ENCODE results near the gene SCGN.
A peak's percentile ranks its signal among the peaks of the same experiment; 100 is the strongest.

SCGN gene

DNA sequence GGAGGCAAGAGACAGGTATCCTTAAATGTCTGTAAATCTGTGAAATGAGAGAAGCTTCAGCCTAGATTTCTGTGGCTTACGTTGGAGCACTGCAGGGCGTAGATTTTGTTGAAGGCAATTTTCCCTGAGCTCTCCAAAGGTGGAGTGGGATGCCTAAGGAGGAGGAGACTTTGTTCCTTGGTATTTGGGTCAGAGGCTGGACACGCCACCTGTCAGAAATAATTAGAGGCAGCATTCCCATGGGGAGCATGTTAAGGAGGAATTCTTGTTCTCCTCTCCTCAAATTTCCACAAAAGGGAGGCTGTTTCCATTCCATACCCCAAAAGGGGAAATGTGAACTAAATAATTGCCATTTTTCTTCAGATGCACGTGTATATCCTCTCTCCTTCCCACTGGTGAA is 11.1 kb upstream of the SCGN start:
- DNase-seq: no peak

DNA sequence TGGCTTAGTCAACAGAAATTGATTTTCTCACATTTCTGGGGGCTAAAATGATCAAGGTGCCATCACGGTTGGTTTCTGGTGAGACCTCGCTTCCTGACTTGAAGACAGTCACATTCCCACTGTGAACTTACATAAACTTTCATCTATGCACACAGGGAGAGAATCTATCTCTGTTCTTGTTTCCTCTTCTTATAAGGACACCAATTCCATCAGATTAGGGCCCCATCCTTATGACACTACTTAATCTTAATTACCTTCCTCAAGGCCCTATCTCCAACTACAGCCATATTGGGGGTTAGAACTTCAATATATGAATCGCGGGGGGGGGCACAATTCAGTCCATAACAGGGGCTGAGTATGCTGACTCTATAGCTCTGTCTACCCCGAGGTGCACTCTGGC is 10.6 kb upstream of the SCGN start:
- DNase-seq: no peak

DNA sequence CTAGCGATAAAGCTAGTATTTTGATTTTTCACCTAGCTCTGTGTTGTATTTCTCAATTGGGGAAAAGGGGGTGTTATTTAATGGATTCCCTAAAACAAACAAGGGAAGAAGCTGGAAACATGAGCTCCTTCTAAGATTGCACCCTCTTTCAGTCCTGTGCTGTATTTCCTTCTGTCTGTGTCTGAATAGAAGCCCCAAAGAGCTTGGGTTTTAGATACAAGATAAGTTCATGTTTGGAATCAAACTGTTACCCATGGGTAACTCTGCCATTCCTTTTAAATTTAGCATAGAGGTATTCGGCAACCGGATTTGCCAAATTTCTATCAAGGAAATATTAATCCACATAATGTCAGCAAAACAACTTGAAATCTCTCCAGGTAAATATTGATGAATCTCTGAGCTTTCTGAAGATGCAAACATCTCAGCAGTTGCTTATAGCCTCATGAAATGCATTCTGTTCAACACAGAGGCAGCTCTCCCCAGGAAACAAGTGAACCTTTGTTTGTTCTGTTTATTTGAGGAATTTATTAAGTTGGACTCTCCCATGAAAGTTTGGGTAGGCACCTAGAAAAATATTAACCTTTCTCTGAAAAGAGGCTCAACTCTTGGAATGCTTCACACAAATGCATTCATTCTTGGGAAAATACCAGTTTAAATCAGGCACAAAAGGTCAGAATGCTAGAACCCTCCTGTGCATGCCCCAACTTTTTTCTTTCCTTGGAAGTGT is 9.9 kb upstream of the SCGN start:
- no peak for DNase-seq

DNA sequence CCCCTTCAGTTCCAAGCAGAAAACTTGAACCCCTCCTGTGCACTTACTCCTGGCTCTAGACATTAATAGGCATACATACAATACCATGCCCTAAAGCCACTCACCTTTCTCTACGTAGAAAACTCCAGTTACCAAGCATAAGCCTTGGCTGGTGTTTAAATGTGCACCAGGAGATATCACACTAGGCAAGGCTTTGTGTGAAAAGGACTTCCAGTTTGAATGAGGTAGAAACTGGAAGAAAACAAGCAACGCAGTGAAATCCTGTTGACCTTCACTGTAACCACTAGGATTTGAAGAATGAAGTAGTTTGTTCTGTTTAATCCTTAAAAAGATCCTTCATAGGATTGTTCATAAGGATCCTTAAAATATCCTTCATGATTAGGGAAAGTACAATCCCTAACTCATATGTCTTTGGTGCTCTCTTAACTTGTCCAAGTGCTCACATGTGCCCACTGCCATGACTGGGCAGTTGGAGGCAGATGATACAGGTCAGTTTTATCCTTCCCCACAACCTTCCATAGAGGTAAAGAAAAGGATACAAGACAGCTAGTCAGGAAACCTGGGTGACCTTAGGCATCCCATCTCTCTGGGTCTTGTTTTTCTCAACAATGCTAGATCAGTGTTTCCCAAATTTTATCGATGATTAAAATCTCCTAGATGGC is 9.2 kb upstream of the SCGN start:
- no peak for DNase-seq

DNA sequence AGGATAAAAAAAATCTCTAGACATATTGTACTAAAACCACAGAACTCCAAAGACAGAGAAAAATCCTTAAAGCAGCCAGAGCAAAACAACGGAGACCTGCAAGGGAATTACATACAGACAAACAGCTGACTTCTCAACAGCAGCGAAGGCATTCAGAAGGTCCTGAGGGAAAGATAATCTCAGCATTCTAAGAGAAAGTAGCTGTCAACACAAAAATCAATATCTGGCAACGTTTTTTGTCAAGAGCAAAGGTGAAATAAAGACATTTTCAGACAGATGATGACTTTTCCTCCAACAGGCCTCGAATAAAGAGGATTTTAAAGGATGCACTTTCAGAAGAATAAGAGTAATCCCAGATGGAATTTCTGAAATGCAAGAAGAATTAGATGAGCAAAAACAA is 6.1 kb upstream of the SCGN start:
- no peak for DNase-seq

DNA sequence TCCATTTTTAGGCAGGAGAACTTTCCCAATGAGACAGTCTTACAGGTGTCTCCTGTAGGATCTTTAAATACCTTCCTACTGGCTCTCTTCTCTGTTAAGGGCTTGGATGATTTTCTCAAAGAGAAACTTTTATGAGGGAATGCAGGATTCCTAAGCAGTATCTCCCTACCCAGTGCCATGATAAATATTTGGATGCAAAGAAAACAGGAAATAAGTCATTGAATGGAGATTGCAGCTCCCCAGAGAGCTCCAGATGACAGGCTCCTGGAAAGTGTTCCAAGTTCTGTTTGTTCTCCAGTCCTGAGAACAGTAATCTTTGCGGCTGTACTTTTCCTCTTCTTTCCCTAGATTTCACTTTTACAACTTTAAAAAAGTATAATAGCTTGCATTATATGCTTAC is 2.4 kb upstream of the SCGN start:
- no peak for DNase-seq

DNA sequence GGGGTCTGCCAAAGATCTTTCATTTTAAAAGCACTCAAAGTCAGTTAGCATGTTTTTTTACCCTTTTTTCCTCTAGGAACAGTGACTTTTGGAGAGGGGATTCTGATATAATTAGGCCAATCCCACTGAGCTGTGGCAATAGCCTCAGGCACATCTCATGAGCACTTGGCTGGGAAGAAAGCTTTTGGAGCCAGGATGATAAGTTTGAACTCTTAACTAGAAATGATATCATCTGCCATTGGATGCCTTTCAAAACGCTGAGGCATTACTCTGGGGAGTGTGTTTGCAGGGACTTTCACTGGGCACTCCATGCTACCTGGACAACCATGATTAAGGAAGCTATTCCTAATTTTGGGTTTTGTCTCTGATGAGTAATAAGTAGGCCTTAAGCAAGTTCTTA is 3.7 kb downstream of the SCGN start:
- DNase-seq: no peak

DNA sequence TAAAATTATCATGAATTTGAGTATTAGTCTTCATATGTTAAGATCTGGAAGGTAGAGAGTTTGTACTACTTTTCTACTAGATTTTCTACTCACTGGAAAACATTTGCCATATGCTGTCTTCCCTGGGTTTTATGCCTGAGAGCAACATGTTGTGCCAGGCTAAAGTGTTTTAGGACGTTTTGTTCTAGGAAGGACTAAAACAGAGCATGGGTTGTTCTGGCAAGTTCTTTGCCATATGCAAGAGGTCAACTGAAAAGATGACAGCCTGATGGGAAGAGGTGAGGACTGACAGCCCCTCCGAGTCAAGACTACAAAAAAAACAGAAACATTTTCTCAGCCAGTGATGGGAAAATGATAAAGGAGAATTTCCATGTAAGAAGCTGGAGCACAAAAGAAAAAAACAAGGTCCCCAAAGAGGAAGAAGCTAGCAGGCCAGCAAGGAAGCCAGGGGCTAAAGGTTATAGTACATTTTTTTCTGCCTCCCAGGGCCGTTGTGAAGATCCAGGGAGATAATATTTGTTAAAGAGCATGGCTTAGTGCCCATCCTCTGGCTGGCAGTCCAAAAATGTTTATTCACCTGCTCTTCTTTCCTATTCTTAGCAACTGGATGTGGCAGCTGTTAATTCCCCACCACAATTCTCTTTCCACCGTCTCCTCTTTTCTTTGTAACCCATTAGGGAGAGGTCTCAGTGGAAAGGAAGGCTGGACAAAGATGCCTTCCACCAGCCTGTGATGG is 7.8 kb downstream of the SCGN start:
- no peak for DNase-seq

DNA sequence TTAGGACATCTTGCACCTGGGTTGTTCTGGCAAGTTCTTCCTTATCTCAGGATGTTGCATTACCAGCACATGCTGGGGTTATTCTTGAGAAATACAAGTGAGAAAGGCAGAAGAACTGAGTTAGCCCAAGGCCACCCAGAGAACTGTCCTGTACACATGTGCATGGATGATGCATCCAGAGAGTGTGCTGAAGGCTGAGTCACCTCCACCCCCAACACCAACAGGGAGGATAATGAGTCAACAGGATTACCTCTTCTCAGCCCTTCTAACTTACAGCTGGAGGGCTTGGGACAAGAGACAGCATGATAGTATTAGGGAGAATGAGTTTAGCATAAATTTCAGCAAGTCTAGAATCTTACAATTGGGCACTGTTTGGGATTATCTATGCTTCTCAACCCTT is 8.5 kb downstream of the SCGN start:
- DNase-seq: peak in 1 of 2 donors; percentile 1

DNA sequence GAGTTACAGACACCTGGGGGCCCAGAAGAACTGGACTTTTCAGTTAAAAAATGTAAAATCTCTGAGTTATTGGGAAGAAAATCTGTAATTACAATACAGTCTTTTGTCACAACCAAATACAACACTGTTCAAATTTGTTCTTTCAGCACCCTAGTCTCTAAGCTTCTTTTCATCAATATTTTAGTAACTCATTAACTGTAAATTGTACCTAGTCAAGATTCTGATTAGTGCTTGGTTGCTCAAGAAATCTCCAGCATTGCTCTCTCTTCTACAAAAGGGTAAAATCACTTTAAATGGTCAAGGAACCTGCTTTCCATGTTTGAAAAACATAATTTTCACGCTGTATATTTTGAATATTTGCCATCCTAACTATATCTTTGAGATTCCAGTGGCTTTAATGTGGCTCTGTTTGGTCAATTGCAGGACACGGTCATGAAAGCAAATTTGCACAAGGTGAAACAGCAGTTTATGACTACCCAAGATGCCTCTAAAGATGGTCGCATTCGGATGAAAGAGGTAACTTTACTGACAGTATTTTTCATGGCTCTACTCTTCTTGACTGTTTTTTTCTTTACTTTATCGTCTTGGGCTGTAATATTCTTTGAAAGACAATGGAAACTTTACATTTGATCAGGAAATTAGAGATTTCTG is 9.2 kb downstream of the SCGN start:
- DNase-seq: no peak

DNA sequence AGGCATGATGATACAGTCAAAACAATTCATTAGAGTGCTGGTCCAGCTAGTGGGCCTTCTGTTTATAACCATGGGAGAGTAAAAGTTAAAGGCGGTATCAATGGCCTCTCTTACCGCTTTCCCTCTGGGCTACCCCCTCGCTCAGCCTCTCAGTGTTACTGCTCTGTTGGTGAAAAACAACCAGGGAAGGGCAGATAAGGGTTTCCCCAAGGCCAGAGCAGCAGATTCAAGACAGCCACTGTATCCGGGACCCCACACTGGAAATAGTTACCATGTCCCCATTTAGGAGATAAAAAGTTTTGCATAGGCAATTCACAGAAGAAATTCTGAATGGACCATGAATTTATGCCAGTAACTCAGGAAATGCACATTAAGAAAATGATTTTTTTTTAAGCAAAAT is 13.4 kb downstream of the SCGN start:
- no peak for DNase-seq

DNA sequence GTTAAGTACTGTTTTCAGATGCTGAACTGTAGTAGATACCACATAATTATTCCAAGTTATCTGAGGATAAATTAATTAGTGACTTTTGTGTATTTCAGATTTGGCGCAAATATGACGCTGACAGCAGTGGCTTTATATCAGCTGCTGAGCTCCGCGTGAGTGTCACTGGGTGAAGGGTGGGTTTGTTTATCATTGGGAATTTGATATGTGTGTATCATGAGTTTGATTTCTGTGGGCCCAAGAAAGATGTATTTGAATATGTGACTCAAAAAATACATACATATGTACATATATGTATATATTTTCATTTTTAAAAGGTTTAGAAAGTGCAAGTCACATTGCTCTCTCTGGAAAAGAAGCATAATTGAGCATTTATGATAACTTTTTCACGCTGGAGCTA is 17.4 kb downstream of the SCGN start:
- DNase-seq: no peak

DNA sequence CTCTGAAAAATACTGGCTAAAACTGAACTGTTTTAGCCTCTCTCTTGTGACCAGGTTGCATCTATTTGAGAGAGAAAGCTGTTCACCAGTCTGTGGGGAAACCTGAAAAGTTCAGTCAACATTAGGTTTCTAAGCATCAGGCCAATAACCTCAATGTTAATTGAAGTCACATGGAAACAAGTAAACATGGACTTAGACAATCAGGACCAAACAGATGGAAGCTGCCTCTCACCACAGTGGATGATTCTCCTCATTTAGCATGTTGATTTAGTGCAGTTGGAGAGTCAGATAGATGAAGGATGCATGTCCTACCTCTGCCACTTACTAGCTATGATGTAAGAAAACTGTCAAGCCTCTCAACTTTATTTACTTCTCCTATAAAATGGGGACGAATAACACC is 18.2 kb downstream of the SCGN start:
- DNase-seq: no peak

DNA sequence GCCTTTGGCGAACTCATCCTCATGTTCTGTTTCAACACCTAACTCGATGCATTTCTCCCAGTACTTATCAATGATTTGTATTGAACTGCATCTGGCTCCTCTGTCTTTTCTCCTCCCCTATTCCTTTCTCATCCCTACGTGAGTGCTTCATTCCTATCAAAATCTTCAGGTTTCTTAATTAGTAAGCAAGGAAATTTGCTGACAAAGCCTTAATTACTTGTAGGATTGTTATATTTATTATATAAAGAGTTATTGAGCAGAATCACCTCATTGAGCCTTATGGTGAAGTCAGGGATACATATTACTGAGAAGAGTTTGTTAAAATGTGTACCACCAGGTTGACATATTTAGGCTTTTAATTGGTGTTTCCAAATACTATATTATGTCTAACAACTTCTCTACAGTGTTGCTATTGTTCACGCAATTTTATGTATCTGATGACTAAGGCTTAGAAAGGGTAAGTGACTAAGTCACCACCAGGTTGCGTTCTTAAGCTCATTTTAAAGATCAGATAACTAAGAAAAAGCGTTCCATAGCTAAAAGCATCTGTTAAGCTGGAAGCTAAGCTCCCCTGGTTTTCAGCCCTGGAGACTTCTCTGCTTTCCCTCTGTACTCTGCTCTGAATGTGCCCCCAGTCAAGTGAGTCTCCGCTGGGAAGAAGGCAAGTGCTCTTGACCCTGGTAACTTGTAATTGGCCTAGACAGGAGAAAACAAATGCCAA is 18.9 kb downstream of the SCGN start:
- no peak for DNase-seq

DNA sequence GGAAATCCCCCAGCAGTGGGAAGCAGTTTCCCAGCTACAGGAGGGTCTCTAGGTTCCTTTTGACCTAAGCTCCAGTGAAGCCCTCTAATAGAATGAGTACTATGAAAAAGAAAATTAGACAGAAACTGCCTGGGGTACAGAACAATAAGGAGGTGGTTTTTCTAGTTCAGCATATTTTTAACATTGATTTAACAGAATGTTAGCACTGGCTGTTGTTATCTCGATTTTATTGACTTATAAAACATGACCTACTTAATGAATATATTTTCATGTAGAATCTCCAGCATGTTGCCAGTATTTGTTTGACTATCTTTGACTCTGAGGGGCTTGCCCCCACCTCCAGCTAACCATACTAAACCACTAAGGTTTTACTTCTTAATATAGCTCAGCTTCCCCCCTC is 19.6 kb downstream of the SCGN start:
- no peak for DNase-seq

DNA sequence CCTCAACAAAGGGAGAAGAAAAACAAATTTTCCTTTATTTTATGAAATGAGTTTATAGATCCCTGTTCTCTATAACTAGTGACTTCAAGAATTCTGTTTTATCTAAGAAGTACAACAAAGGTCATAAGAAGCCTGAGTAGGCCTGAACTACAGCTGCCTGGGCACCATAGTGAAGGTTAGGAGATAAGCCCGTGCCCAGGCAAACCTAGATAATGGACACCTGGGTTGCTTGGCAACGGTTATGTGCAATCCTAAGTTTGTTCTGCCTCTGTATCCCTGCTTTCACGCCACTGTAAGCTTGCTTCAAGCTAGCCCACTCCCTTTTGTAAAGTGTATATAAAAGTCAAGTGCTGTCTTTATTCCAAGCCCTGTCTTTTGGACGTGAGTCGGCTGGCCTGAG is 23.2 kb downstream of the SCGN start:
- DNase-seq: no peak

DNA sequence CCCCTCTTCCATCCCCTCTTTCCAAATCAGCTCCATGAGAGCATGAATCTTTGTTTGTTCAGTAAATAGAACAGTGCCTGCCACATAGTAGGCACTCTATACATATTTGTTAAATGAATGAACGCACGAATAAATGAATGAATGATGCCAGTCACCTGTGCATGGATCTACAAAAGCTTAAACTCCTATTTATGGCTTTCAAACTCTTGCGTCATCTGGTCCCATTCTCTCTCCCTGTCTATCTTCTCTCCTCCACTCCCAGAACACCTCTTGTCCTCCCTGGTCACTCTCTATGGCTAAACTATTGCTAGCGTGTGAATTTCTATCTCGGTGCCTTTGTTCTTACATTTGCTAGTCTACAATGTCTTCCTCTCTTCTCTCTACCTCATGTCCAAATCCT is 24.8 kb downstream of the SCGN start:
- no peak for DNase-seq

DNA sequence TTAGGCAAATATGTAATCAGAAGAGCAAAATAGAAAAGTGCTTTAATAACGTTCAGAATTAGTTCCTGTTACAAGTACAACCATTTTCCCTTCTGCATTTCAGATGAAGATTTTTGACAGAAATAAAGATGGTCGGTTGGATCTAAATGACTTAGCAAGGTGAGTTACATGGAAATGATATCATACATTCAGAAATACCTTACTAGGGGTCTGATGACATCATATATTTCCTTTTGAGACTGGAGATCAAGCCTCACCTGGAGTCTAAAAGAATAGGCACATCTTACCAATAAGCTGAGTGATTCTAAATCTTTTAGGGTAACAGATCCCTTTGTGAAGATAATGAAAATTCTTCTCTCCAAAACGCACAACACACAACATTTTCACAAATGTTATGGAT is 29.8 kb downstream of the SCGN start:
- no peak for DNase-seq

DNA sequence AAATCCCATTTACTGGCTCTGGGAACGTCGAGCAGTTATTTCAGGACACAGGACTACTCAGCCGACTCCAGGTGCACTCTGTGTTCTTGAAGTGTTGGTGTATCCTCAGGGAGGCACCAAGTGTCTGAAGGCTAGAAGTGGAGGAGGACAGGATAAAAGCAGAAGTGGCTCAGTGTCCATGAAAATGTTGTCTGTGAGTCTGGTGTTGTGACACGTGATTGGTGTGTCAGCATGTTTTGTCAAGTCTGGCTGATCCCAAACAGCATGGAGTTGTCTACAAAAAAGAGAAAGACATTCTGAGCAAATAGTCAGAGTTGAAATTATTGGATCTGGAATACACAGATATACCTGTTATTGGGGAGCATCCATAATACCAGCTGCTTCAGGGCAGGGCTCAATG is 30.3 kb downstream of the SCGN start:
- DNase-seq: no peak

DNA sequence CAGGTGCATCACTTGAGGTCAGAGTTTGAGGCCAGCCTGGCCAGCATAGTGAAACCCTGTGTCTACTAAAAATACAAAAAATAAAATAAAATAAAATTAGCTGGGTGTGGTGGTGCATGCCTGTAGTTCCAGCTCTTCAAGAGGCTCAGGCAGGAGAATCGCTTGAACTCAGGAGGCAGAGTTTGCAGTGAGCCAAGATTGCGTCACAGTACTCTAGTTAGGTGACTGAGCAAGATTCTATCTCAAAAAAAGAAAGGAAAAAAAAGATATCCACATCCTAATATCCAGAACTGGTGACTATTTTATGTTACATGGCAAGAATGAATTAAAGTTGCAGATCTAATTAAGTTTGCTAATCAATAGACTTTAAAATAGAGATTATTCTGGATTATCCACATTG is 32.5 kb downstream of the SCGN start:
- no peak for DNase-seq

DNA sequence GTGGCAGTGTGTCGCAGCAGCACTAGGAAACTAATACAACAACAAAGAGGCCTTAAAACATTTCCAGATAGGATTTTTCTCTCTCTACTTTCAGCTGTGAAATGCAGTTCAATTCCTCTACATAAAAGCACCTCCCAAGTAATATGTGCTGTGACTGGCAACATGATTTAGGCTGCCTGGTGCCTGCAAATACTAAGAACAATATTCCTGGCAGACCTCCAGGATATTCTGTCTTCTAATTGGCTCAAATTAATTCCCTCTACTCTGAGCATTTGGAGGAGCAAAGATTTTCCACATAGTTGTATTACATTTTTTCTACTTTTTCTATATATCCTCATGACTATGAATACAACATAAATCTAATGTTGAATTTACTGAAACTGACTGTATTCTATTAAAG is 33.2 kb downstream of the SCGN start:
- DNase-seq: no peak

DNA sequence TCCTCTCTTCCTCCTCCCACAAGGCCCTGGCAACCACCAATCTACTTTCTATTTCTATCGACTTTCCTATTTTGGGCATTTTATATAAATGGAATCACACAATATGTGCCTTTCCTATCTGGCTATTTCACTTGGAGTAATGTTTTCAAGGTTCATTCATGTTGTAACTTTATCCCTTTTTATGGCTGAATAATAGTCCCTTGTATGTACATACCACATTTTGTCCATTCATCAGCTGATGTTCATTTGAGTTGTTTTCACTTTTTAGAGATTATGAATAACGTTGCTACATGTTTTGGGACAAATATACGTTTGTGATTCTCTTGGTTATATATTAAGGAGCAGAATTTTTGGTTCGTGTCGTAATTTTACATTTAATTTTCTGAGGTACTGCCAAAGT is 33.9 kb downstream of the SCGN start:
- DNase-seq: no peak

DNA sequence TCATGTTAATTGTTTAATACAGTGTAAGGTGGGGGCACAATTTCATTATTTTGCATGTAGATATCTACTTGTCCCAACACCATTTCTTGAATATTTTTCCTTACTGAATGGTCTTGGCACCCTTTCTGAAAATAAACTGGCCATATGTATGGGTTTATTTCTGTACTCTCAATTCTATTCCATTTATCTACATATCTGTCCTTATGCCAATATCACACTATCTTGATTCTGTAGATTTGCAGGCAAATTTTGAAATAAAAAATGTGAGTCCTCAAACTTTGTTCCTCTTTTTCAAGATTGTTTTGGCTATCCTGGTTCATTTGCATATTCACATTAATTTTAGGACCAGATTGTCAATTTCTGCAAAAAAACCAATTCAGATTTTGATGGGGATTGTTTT is 34.8 kb downstream of the SCGN start:
- DNase-seq: no peak

Data from stimulated activated CD4-positive, alpha-beta T cell treated with anti-CD3 and anti-CD28 coated beads, Interleukin-2, amount 100 ng/mL, for 48 hours (primary cell).